ENCODE data around the gene CCNL2.

DNA sequence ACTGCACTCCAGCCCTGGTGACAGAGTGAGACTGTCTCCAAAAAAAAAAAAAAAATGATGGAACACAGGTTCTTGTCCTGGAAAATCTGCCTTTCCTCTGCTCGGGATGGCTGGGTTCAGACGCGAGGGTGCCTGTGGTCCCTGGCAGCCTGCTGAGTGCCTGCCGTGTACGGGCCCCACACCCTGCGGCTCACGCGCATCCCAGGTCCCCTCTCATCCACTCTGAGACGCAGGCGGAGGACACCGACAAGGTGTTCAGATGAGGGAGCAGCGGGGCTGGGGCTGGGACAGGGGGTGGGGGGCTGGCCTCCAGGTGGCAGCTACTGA lies 26.3 kb upstream of the CCNL2 start:
- TF ChIP-seq, protein P1, sequence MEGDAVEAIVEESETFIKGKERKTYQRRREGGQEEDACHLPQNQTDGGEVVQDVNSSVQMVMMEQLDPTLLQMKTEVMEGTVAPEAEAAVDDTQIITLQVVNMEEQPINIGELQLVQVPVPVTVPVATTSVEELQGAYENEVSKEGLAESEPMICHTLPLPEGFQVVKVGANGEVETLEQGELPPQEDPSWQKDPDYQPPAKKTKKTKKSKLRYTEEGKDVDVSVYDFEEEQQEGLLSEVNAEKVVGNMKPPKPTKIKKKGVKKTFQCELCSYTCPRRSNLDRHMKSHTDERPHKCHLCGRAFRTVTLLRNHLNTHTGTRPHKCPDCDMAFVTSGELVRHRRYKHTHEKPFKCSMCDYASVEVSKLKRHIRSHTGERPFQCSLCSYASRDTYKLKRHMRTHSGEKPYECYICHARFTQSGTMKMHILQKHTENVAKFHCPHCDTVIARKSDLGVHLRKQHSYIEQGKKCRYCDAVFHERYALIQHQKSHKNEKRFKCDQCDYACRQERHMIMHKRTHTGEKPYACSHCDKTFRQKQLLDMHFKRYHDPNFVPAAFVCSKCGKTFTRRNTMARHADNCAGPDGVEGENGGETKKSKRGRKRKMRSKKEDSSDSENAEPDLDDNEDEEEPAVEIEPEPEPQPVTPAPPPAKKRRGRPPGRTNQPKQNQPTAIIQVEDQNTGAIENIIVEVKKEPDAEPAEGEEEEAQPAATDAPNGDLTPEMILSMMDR (IDR thresholded peaks at IDR 0.05; ENCODE audit: poor library complexity): no peak
- no peak for TF ChIP-seq EZH2 (IDR thresholded peaks at IDR 0.05; ENCODE audit: borderline replicate concordance)

All from hepatocyte (in vitro differentiated cells).